ENCODE results near the gene ZNF324B. TPM values are rescaled to one million over a fixed set of nuclear protein-coding genes. Genes with fewer than 3 reads are reported as not detected.
"Not testable (repeated sequence)": the region's sequence is repeated elsewhere in the genome, so short reads cannot be mapped to it uniquely, and the experiment has no call there.

The ZNF324B gene
- 1.7 TPM for polyA plus RNA-seq (2013, experiment 1 of 2)
- polyA plus RNA-seq (2013, experiment 2 of 2): 1.6 TPM

- Histone ChIP-seq H3K79me2 (ENCODE audit: control insufficient read depth, insufficient read depth, low read length) (no peaks in the 10 kb centered on the region), H2BK15ac (replicated peaks; ENCODE audit: low read depth) (no peak within 1 kb of the TSS), H3K27me3 (ENCODE audit: insufficient read depth, low read length, poor library complexity) (no peaks in the 10 kb centered on the region), H3K4ac (ENCODE audit: low read depth, low read length) (no peak within 1 kb of the TSS), H2BK120ac (ENCODE audit: low read depth, low read length) (no peak within 1 kb of the TSS), H3K4me2 (ENCODE audit: low read length) (peak within 1 kb of the TSS; percentile 79), H4K5ac (ENCODE audit: low read length) (no peak within 1 kb of the TSS), H3K56ac (ENCODE audit: low read length) (peak within 1 kb of the TSS; percentile 84), H2AK5ac (ENCODE audit: low read length) (no peak within 1 kb of the TSS), H3K18ac (ENCODE audit: low read length) (no peak within 1 kb of the TSS), H3K4me1 (ENCODE audit: control insufficient read depth, low read depth, low read length) (no peaks in the 10 kb centered on the region), H3K79me1 (ENCODE audit: low read length) (no peaks in the 10 kb centered on the region), H4K8ac (ENCODE audit: low read depth, low read length) (no peak within 1 kb of the TSS), H2BK5ac (ENCODE audit: low read length) (no peak within 1 kb of the TSS), H3K23ac (ENCODE audit: low read length) (no peak within 1 kb of the TSS), H3K4me3 (ENCODE audit: low read length) (peak within 1 kb of the TSS; percentile 61), H3K36me3 (ENCODE audit: control insufficient read depth, insufficient read depth, low read length) (no peaks in the 10 kb centered on the region), H3K9ac (ENCODE audit: low read length) (peak within 1 kb of the TSS; percentile 78), H3K27ac (ENCODE audit: low read depth, low read length) (no peak within 1 kb of the TSS)
- WGBS (ENCODE audit: extremely low coverage, insufficient coverage, low lambda C conversion rate): no CpG with 5 or more reads among the region's 79 CpGs
- DNase-seq: peak; percentile 98
Measured at GRCh38 chr19:58451358-58452101, at the start of gene ZNF324B. ZNF324B (plus strand) TSS chr19:58451622; CDS start chr19:58453702, 2,080 bp downstream.

DNA sequence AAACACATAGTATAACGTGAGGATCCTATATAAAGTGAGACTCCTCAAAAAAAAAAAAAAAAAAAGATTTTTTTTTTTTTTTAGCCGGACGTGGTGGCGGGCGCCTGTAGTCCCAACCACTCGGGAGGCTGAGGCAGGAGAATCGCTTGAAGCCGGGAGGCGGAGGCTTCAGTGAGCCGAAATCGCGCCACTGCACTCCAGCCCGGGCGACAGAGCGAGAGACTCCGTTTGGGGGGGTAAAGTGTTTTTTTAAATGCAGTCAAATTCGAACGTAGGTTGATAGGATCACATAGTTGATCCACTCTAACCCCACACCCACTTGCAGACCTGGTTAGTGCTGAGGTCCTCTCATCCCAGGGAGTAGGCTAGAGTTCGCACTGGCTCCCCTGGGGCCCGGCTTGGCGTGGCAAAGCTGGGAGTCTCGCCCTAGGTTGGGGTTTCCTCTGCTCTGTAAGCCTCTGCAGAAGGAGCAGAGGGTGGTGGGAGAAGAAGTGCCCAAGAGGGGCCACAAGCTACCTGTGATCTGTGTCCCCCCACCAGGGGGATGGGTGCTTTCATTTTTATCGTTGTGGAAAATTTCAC is 49.5 kb upstream of the ZNF324B start:
- Histone ChIP-seq H4K8ac (ENCODE audit: low read depth, low read length) (peak overlapping the region; percentile 16), H3K36me3 (ENCODE audit: control insufficient read depth, insufficient read depth, low read length) (no peaks in the 10 kb centered on the region), H3K27ac (ENCODE audit: low read depth, low read length) (no peak overlapping the region), H3K56ac (ENCODE audit: low read length) (peak overlapping the region; percentile 50), H4K5ac (ENCODE audit: low read length) (no peak overlapping the region), H3K18ac (ENCODE audit: low read length) (no peak overlapping the region), H3K4me2 (ENCODE audit: low read length) (peak overlapping the region; percentile 2), H3K23ac (ENCODE audit: low read length) (peak overlapping the region; percentile 59), H3K9ac (ENCODE audit: low read length) (peak overlapping the region; percentile 81), H3K4ac (ENCODE audit: low read depth, low read length) (no peak overlapping the region), H2BK5ac (ENCODE audit: low read length) (no peak overlapping the region), H3K27me3 (ENCODE audit: insufficient read depth, low read length, poor library complexity) (no peaks in the 10 kb centered on the region), H3K4me1 (ENCODE audit: control insufficient read depth, low read depth, low read length) (peaks cover 7% of the 10 kb centered on the region), H3K79me2 (ENCODE audit: control insufficient read depth, insufficient read depth, low read length) (no peaks in the 10 kb centered on the region), H2BK15ac (replicated peaks; ENCODE audit: low read depth) (no peak overlapping the region), H3K79me1 (ENCODE audit: low read length) (no peaks in the 10 kb centered on the region), H3K4me3 (ENCODE audit: low read length) (peak overlapping the region; percentile 50), H2BK120ac (ENCODE audit: low read depth, low read length) (no peak overlapping the region), H2AK5ac (ENCODE audit: low read length) (no peak overlapping the region)
- no peak for DNase-seq
- no CpG with 5 or more reads among the region's 23 CpGs for WGBS (ENCODE audit: extremely low coverage, insufficient coverage, low lambda C conversion rate)

DNA sequence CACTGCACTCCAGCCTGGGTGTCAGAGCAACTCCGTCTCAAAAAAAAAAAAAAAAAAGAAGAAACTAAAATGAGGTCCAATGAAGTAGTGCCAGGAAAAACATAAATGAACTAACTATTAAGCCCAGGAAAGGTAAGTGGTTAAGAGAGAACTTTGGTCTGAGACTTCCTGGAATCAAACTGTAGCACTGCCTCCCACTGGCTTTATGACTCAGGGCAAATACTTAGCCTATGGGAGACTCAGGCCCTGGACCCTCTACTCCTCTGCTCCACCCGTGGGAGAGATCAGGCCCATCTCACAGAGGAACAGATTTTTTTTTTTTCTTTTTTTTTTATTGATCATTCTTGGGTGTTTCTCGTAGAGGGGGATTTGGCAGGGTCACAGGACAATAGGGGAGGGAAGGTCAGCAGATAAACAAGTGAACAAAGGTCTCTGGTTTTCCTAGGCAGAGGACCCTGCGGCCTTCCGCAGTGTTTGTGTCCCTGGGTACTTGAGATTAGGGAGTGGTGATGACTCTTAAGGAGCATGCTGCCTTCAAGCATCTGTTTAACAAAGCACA is 47.4 kb upstream of the ZNF324B start:
- H3K79me2 ChIP-seq (ENCODE audit: control insufficient read depth, insufficient read depth, low read length); H3K27me3 ChIP-seq (ENCODE audit: insufficient read depth, low read length, poor library complexity); H2BK15ac ChIP-seq (replicated peaks; ENCODE audit: low read depth); H2AK5ac ChIP-seq (ENCODE audit: low read length); H3K4me3 ChIP-seq (ENCODE audit: low read length); H3K18ac ChIP-seq (ENCODE audit: low read length); H3K36me3 ChIP-seq (ENCODE audit: control insufficient read depth, insufficient read depth, low read length); H3K56ac ChIP-seq (ENCODE audit: low read length); H2BK120ac ChIP-seq (ENCODE audit: low read depth, low read length); H2BK5ac ChIP-seq (ENCODE audit: low read length); H3K23ac ChIP-seq (ENCODE audit: low read length); H3K79me1 ChIP-seq (ENCODE audit: low read length); H3K27ac ChIP-seq (ENCODE audit: low read depth, low read length); H3K4me2 ChIP-seq (ENCODE audit: low read length); H3K4me1 ChIP-seq (ENCODE audit: control insufficient read depth, low read depth, low read length); DNase-seq; H3K9ac ChIP-seq (ENCODE audit: low read length); H4K8ac ChIP-seq (ENCODE audit: low read depth, low read length); H4K5ac ChIP-seq (ENCODE audit: low read length); H3K4ac ChIP-seq (ENCODE audit: low read depth, low read length): not testable (repeated sequence)
- no CpG with 5 or more reads among the region's 5 CpGs for WGBS (ENCODE audit: extremely low coverage, insufficient coverage, low lambda C conversion rate)

- Histone ChIP-seq H3K4me1 (ENCODE audit: control insufficient read depth, low read depth, low read length) (peaks cover 4% of the 10 kb centered on the region), H4K5ac (ENCODE audit: low read length) (no peak overlapping the region), H3K27ac (ENCODE audit: low read depth, low read length) (no peak overlapping the region), H2BK15ac (replicated peaks; ENCODE audit: low read depth) (no peak overlapping the region), H2AK5ac (ENCODE audit: low read length) (no peak overlapping the region), H3K56ac (ENCODE audit: low read length) (peak overlapping the region; percentile 99), H3K18ac (ENCODE audit: low read length) (no peak overlapping the region), H4K8ac (ENCODE audit: low read depth, low read length) (no peak overlapping the region), H3K27me3 (ENCODE audit: insufficient read depth, low read length, poor library complexity) (no peaks in the 10 kb centered on the region), H3K23ac (ENCODE audit: low read length) (no peak overlapping the region), H3K4me2 (ENCODE audit: low read length) (peak overlapping the region; percentile 99), H3K9ac (ENCODE audit: low read length) (peak overlapping the region; percentile 95), H3K4me3 (ENCODE audit: low read length) (no peak overlapping the region), H3K36me3 (ENCODE audit: control insufficient read depth, insufficient read depth, low read length) (no peaks in the 10 kb centered on the region), H3K4ac (ENCODE audit: low read depth, low read length) (no peak overlapping the region), H3K79me1 (ENCODE audit: low read length) (no peaks in the 10 kb centered on the region), H2BK5ac (ENCODE audit: low read length) (no peak overlapping the region), H2BK120ac (ENCODE audit: low read depth, low read length) (no peak overlapping the region), H3K79me2 (ENCODE audit: control insufficient read depth, insufficient read depth, low read length) (no peaks in the 10 kb centered on the region)
- no CpG with 5 or more reads among the region's 10 CpGs for WGBS (ENCODE audit: extremely low coverage, insufficient coverage, low lambda C conversion rate)
- peak; percentile 65 for DNase-seq
Measured at GRCh38 chr19:58406818-58407657, 44.4 kb upstream of the ZNF324B start.

- H4K8ac ChIP-seq (ENCODE audit: low read depth, low read length): no peak overlapping the region
- H3K27me3 ChIP-seq (ENCODE audit: insufficient read depth, low read length, poor library complexity): no peaks in the 10 kb centered on the region
- H2BK15ac ChIP-seq (replicated peaks; ENCODE audit: low read depth): no peak overlapping the region
- peak overlapping the region; percentile 95 for H3K9ac ChIP-seq (ENCODE audit: low read length)
- no CpG with 5 or more reads among the region's 22 CpGs for WGBS (ENCODE audit: extremely low coverage, insufficient coverage, low lambda C conversion rate)
- H3K23ac ChIP-seq (ENCODE audit: low read length): peak overlapping the region; percentile 35
- H3K36me3 ChIP-seq (ENCODE audit: control insufficient read depth, insufficient read depth, low read length): no peaks in the 10 kb centered on the region
- H3K56ac ChIP-seq (ENCODE audit: low read length): peak overlapping the region; percentile 99
- H4K5ac ChIP-seq (ENCODE audit: low read length): no peak overlapping the region
- H2BK120ac ChIP-seq (ENCODE audit: low read depth, low read length): no peak overlapping the region
- H2BK5ac ChIP-seq (ENCODE audit: low read length): no peak overlapping the region
- H3K79me1 ChIP-seq (ENCODE audit: low read length): no peaks in the 10 kb centered on the region
- H3K4me1 ChIP-seq (ENCODE audit: control insufficient read depth, low read depth, low read length): peaks cover 4% of the 10 kb centered on the region
- H3K4me2 ChIP-seq (ENCODE audit: low read length): peak overlapping the region; percentile 99
- H3K18ac ChIP-seq (ENCODE audit: low read length): peak overlapping the region; percentile 31
- H2AK5ac ChIP-seq (ENCODE audit: low read length): no peak overlapping the region
- H3K27ac ChIP-seq (ENCODE audit: low read depth, low read length): peak overlapping the region; percentile 51
- no peaks in the 10 kb centered on the region for H3K79me2 ChIP-seq (ENCODE audit: control insufficient read depth, insufficient read depth, low read length)
- peak; percentile 44 for DNase-seq
- H3K4ac ChIP-seq (ENCODE audit: low read depth, low read length): peak overlapping the region; percentile 4
- peak overlapping the region; percentile 93 for H3K4me3 ChIP-seq (ENCODE audit: low read length)
Measured at GRCh38 chr19:58407658-58408151, 43.7 kb upstream of the ZNF324B start.

Data from mesendoderm (in vitro differentiated cells).